HG02623 (cell line): ENCODE measurements around the gene OR4L1.
"Not testable (repeated sequence)": the region's sequence is repeated elsewhere in the genome, so short reads cannot be mapped to it uniquely, and the experiment has no call there.

ENCODE experiments used
- ATAC-seq: cut with Tn5 transposase; IDR thresholded peaks from one replicate; pipeline ENCODE4 v1.9.1; 2021; ENCODE audit warnings: moderate library complexity; ENCODE audit not compliant: unreplicated experiment

Gene OR4L1, protein sequence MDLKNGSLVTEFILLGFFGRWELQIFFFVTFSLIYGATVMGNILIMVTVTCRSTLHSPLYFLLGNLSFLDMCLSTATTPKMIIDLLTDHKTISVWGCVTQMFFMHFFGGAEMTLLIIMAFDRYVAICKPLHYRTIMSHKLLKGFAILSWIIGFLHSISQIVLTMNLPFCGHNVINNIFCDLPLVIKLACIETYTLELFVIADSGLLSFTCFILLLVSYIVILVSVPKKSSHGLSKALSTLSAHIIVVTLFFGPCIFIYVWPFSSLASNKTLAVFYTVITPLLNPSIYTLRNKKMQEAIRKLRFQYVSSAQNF

DNA sequence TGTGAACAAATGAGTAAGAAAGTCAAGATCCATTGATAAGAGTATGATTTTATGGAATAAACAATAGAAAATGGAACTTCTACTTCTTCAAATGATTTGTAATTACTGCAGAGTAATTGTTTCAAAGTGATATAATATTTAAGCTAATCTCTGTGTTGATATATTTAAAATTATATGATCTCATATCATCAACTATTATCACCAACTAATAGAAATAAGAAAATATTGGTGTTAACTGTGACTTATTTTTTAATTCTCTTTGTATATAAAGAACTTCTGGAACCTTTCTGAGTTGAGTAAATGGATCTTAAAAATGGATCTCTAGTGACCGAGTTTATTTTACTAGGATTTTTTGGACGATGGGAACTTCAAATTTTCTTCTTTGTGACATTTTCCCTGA lies at the start of gene OR4L1:
TSS of gene OR4L1 (plus strand) at position 301 of the 400 bp plus-strand sequence. CDS start at position 301, 0 bp downstream.
- no peak for ATAC-seq

DNA sequence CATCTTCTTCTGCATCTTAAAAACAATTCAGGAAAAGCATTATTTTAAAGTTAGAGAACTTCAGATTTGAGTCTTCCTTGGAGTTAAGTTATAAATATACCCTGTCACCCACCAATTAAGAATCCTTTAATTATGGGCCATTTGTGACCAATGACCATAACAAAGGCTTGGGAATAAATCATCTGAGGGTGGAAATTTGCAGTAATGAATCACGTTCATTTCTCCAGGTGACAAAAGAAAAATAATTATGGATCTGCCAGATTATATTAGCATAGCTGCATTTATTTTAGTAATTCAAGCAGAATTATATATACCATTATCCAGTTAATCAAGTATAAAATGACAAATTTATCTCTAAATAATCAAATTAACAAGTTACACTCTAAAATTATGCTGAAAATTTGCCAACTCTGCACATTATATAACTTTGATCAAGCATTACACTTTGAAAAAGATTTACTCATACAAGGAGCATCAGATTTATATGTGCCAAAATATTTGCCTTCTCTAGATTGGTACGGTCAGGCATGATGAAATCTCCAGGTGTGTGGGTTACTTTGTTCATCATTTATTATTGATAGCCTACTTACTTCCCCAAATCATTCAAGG lies 40.5 kb upstream of the OR4L1 start, which contains the start of gene OR4K14:
TSS of gene OR4K14 (minus strand) at position 51 of the 609 bp plus-strand sequence. CDS start 4,114 bp downstream, outside the sequence.
- ATAC-seq, result no peak

DNA sequence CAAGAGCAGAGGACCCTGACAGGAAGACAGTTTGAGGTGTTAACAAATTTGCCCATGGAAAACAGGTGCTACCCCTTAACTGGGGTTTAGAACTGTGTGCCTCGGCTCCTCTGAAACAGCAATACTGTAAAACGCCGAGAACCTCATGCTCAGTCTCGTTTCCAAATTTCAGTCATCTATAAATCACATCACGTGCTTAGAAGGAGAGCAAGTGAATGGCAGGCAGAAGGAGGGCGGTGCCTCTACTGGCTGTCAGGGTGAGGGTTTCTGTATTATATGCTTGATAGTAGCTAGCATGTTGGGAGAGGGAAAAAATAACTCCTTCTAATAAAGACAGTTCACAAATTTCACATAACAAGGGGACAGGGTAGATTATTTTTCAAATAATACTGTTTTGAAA lies 28.8 kb upstream of the OR4L1 start:
- no peak for ATAC-seq

DNA sequence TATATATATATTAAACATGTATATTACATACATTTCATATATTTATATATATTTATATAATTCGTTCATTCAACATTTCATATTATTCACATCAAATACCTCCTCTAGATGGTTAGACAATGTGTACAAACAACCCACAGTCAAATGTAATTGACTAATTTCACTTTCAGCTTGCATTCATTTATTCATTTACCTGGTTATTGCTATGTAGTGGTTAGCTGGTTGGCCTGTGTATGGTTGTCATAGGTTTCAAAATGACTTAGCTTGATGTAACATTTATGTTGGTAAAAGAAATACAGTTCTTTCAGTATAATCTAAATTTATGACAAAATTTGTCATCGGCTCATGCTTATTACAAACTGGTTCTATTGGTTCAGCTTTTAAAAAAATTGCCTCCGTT lies 24.4 kb upstream of the OR4L1 start:
- no peak for ATAC-seq

DNA sequence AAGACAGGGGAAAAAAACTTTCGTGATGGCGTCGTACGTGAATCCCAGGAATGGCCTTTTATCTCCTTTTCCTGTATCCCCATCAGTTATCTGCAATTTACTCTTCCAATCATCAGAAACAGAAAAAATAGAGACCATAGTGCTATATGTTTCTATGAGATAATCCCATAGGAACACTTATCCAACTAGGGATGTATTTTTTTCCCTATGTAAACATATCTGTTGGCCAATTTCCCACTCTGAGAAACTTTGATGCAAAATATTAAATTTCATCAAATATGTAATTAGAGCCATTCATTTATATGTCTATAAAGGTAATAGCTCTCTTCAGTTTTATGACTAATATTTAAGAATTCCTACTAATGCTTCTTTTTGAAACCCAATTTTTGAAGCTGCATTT lies 23.9 kb upstream of the OR4L1 start, which contains the start of gene OR4K13:
TSS of gene OR4K13 (minus strand) at position 101 of the 400 bp plus-strand sequence. CDS start 1,280 bp downstream, outside the sequence.
- ATAC-seq, result no peak

DNA sequence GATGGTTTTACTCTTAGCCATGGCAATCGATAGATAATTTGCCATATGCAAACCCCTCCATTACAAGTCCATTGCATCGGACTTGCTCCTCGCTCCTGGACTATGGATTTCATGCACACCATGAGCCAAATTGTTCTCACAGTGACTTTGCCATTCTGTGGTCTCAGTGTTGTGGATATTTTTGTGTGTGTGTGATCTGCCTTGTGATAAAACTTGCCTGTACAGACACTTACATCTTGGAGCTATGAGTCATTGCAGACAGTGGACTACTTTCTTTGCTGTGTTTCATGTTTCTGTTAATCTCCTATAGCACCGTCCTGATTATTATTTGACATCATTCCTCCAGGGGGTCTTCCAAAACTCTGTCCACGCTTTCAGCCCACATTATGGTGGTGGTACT lies 15.6 kb upstream of the OR4L1 start:
- ATAC-seq, result no peak

DNA sequence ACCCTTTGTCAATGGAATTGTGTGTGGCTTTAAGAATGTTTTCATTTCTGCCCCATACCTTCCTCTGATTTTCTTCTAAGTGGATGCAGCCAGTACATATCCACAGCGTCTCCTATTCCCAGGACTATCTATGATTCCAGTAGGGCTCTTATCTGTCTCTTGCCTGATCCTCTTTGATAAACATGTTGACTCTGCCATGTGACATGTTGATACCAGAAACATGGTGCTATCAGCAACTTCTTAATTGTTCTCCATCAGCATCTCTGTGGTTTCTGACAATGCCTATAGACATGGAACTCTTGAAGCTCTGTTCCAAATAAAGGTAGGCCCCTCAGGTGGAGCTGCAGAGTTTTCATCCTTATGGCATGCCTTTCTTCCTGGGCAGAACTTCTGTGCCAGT lies 11.6 kb upstream of the OR4L1 start:
- no peak for ATAC-seq

DNA sequence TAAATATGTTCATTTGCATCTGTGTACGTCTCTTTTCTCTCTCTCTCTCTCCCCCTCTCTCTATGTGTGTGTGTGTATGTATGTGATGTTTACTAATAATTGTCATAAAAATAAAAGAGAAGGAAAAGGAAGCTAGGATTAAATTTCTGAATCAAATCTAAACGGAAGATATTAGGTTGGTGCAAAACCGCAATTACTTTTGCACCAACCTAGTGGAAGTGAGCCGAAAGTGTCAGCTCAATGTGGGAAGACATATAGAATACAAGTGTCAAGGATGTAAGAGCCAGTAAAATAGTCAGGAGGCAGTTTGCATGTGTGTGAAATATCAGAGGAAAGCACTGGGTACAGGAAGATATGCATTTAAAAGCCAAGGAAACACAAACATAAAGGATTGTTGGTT lies 32.2 kb downstream of the OR4L1 start:
- no peak for ATAC-seq

DNA sequence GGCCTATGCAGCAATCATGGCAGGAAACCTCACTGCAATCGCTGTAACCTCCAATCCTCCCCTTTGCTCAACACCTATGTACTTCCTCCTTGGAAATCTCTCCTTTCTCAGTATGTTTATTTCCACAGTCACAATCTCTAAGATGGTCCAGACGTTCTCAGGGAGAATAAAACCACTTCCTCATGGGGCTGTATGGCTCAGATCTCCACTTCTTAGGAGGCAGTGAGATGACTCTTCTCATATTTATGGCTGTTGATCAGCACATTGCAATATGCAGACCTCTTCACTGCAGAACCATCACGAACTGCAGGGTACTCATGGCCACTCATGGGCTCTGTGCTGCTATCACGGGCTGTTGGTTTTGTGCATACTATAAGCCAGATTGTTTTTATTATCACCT lies 33.6 kb downstream of the OR4L1 start:
- ATAC-seq, result no peak

DNA sequence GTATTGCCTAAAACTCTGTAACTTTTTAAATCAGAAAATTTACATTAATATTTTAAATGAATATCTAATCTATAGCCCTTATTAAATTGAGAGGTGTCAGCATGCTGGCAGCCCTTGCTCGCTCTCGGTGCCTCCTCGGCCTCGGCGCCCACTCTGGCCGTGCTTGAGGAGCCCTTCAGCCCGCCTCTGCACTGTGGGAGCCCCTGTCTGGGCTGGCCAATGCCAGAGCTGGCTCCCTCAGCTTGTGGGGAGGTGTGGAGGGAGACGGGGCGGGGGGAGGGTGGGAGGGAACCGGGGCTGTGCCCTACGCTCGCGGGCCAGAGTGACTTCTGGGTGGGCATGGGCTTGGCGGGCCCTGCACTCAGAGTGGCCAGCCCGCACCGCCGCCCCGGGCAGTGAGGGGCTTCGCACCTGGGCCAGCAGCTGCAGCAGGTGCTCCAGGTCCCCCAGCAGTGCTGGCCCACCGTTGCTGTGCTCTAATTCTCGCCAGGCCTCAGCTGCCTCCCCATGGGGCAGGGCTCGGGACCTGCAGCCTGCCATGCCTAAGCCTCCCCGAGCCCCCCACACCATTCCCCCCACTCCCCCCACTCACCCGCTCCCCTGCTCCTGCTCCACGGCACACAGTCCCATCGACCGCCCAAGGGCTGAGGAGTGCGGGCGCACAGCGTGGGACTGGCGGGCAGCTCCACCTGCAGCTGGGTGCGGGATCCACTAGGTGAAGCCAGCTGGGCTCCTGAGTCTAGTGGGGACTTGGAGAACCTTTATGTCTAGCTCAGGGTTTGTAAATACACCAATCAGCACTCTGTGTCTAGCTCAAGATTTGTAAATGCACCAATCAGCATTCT lies 39.3 kb downstream of the OR4L1 start:
- not testable (repeated sequence) for ATAC-seq

DNA sequence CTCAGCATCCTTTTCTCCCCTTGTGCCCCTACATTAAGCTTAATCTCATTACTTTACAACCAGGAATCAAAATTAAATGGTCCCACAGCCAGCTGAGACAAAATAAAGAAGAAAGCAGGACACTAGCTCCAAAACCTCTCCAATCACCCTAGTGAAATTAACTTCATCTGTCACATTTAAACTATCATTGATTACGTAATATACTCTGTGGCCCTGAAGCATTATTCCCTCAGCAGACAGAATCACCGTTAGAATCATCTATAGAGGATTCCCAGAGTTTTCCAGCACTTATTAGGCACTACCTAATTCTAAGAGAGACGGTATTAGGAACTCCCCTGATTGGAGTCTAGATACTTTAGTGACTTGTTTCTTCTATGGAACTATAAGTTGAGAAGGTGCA lies 50.6 kb downstream of the OR4L1 start, which contains the start of gene OR4K17:
TSS of gene OR4K17 (plus strand) at position 302 of the 400 bp plus-strand sequence. CDS start 6,761 bp downstream, outside the sequence.
- no peak for ATAC-seq
